Panc1 (cell line): ENCODE data around the gene INS.

Experiments
- POLR2AphosphoS5 ChIP-seq: IDR thresholded peaks from 2 replicates; pipeline ENCODE4 v1.6.1; 2012; ENCODE audit warnings: mild to moderate bottlenecking, low read depth, low read length, moderate library complexity
- REST ChIP-seq, 2 experiments: IDR thresholded peaks; 2 replicates each; pipeline ENCODE4 v1.6.1; 2011 to 2012; ENCODE audit warnings: low read depth in 2 of 2, control low read depth in 1 of 2, low read length in 1 of 2, mild to moderate bottlenecking in 1 of 2, moderate library complexity in 1 of 2; ENCODE audit not compliant: insufficient read depth in 1 of 2
- SIN3A ChIP-seq: IDR thresholded peaks from 2 replicates; pipeline ENCODE4 v1.6.1; 2012; ENCODE audit warnings: low read depth, mild to moderate bottlenecking, low read length, moderate library complexity, borderline replicate concordance; ENCODE audit not compliant: insufficient read depth
- TF ChIP-seq, protein P1 (sequence below): fragments of 450-650 bp; IDR thresholded peaks from 2 replicates; pipeline ENCODE4 v1.5.1; 2017; ENCODE audit warnings: mild to moderate bottlenecking

- TF ChIP-seq, protein P1, sequence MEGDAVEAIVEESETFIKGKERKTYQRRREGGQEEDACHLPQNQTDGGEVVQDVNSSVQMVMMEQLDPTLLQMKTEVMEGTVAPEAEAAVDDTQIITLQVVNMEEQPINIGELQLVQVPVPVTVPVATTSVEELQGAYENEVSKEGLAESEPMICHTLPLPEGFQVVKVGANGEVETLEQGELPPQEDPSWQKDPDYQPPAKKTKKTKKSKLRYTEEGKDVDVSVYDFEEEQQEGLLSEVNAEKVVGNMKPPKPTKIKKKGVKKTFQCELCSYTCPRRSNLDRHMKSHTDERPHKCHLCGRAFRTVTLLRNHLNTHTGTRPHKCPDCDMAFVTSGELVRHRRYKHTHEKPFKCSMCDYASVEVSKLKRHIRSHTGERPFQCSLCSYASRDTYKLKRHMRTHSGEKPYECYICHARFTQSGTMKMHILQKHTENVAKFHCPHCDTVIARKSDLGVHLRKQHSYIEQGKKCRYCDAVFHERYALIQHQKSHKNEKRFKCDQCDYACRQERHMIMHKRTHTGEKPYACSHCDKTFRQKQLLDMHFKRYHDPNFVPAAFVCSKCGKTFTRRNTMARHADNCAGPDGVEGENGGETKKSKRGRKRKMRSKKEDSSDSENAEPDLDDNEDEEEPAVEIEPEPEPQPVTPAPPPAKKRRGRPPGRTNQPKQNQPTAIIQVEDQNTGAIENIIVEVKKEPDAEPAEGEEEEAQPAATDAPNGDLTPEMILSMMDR = no peak
- TF ChIP-seq REST (IDR thresholded peaks at IDR 0.05; ENCODE audit: insufficient read depth in 1 of 2, low read depth in 2 of 2, low read length in 1 of 2) = no peak
- no peak for TF ChIP-seq SIN3A
- TF ChIP-seq POLR2AphosphoS5 = no peak
Measured at GRCh38 chr11:2182075-2182474, 21.1 kb upstream of the INS start.
